Left forelimb (tissue), 1 donor: Measurements from ENCODE around the gene NTM.

ENCODE experiments used
- DNase-seq: peaks from one replicate; pipeline ENCODE4 v3.0.0-alpha.2; 2018; ENCODE audit warnings: low spot score

NTM gene

DNA sequence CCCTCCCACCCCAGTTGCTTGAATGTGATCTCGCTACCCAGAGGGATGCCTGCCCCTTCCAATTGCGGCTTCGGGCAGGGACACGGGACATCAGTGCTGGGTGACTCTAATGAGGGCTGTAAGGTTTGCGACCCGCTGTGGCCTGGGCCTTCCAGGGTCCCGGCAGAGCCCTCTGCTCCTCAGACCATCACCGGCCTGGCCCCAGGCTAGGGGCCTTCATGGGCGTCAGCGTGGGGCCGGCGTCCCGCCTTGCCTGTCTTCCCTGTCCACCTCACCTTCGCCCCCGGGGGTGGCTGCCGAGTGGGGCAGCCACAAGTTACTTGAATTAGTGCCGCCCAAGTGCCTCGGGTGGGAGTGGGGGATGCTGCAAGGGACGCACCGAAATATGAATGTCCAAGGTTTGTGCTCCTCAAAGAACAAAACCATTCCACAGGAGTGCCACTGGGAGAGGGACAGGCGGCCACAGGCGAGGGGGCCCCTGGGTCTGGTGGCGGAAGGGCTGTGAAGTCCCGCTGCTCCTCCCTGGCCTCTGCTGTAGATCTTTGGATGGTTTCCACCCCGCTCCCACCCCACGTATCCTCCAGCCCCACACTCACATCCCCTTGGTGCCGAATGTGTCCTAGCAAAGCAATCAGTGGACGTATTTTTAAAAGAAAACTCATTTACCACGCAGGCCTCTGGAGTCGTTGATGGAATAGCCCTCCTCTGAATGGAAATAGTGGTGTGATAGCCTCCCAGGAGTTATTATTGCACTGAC, 317.1 kb downstream of the NTM start:
- DNase-seq: no peak

DNA sequence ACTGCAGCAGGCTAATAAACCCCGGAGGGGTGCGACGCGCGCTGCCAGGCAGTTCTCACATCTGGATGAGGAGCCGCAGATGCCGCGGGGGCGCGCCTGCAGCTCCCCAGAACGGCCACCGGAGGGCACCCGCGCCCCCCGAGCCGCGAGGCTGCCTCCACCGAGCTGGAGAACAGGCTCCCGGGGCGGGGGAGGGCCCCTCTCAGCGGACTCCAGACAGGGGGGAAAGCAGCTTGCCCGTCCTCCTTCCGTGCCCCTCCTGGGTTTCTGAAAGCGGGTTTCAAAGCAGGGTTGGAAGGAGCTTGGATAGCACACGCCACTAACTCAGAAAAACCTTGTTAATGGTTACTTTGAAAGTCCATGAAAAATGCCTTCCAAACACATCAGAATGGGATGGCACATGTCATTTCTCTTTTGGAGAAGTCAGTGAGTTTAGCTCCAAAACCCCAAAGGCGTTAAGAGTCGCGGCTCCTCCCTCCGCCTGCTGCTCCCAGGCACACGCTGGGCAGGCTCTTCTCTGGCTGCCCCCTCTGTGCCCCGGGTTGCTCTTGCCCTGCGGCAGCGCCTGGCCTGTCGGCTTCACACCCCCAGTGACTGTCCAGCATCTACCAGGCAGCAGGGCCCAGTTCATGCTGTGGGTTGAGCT, 317.8 kb downstream of the NTM start:
- peak; percentile 81 for DNase-seq

DNA sequence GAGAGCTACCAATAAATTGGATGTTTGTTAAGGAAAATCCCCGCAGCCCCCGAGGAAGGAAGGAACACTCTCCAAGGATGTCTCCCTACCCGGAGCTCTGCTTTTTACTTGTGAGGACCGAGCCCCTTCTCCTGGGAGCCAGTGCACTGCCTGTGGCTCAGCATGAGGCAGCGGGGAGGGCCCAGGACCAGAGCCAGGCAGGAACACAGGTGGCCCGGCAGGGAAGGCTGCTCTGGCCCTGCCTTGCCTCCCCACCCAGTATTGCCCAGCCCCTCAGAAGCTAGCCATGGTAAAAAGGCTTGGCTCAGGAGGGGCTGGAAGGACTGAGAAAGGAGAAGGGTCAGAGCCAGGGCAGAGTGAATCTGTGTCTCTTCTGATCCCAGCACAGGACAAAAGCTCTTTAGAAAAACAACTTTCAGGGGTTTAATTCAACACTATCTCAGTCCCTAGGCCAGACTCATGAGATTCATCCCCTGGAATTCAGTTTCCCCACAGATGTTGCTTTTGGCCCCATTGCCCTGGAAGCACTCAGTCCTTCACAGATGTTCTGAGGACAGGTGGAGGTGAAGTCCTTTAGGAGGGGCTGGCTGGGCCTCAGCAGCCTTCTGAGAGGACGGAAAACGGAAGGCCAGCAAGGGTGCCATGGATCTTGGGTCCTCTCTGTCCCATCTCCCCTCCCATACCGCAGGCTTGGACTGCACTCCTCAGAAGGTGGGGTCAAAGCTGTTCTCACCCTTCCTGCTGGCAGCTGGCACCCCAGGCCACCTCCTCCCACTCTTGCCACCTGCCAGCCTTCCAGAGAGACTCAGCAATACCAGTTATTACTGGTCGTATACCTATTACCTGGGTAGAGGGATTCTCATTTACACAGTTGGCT, 318.9 kb downstream of the NTM start:
- no peak for DNase-seq

DNA sequence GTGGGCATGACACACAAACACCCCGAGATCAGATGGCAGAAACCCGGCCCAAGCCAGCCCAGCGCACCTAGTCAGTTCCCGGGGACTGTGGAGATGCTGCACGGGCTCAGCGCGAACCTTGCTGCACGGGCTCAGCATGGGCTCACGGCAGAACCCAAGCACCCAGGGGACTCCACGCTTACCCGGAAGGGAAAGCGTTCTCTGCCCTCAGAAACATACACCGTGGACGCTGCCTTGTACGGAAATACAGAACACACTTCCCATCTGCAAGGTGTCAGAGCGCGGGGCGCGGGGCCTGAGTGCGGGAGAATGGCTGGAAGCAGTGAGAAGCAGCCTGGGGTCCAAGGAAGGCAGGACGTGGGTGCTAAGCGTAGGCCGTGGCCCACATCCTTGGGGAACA, 319.9 kb downstream of the NTM start:
- DNase-seq: no peak

DNA sequence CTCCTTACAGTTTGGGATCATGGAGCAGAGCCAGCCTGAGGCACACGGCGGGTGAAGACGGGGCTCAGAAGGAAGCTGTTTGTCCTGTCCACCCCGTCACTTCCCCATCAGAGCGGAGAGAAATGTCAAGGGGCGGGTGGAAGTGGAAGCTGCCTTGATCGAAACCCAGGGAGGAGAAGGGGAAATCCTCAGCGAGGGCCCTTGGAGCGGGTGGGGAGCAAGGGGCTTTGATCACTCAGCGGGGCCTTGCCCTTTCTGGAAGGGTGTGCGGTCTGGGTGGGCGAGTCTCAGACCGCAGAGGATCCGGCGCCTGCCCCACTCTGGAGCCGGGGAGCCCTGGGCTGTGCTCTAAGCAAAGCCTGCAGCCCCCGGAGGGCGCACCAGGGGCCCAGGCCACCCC, 320.4 kb downstream of the NTM start:
- DNase-seq: no peak

DNA sequence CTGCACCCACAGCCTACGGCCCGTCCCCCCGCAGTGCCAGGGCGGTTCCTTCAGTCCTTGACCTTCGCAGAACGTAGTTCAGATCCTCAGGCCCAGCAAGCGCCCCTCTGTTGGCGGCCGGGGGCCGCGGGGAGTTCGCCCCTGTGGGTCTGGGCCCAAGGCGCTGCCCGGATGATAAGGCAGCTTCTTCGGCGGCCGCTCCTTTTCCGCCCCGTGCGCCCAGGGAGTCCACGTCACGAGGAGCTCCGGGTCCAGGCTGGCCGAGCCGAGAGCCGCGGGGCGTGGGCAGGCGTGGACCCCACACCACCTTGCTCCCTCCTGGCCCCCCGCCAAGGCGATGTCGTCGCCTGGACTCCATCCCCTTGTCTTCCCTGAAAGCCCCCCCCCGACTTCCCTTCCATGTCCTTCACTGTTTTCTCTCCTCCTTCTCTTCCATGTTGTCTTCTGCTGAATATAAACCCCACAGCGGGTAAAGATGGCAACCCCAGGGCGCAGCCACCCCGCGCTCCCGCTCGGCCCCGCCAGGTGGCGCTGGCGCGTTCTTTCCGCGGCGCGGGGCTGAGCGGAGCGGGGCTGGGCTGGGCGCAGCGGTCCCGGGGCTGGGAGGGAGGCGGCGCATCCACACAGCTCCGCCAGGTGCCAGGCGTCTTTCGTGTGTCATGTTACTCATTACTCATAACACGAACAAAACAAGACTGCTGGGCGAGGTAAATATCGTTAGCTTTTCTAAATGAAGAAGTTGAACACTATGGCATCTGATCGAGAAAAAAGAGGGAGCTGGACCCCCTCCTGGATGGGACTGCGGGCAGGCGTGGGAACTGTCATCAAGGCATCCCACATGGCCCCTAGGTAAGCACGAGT, 321.0 kb downstream of the NTM start:
- DNase-seq: peak; percentile 62

DNA sequence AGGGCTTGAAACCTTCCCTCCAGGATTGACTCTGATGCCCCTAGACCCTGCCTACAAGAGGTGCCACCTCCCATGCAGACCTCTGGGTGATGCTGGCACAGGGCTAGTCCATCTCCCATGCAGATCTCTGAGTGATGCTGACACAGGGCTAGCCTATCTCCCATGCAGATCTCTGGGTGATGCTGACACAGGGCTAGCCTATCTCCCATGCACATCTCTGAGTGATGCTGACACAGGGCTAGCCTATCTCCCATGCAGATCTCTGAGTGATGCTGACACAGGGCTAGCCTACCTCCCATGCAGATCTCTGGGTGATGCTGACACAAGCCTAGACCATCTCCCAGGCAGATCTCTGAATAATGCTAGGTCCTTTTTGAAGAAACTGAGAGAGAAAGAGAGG, 321.7 kb downstream of the NTM start:
- DNase-seq: no peak

DNA sequence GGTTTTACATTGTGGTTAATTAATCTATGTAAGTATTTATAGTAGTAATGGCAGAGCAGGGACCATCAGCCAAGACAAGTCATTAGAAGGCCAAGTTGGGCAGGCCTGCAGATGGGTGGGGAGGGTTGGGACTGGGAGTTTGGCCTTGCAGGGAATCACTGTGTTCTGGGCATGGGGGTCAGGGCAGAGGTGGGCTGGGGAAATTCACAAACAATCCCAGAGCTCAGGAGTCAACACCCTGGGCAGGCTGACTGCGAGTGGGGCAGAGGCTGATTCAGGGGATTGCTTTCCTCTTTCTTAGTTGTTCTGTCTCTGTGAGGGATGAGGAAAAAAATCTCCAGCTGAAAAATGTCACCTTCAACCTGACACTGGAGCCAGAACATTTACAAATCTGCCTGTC, 322.5 kb downstream of the NTM start:
- DNase-seq: no peak

DNA sequence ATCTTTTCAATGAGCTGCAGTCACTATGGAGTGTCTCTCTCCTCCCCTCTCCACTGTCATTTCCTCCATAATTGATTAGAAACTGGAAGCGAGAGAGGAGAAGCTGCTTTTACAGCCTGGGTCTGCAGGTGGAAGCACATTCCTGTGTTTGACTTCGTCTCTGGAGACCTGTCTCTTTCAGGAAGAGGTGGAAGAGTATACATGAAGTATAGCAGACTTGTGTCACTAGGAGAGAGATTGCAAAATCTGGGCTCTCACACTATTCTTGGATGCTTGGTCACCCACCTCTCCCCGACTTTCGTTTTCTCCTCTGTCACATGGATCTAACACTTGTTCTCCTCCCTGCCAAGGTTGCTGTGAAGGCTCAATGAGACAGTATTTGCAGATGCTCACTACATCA, 323.3 kb downstream of the NTM start:
- DNase-seq: no peak

DNA sequence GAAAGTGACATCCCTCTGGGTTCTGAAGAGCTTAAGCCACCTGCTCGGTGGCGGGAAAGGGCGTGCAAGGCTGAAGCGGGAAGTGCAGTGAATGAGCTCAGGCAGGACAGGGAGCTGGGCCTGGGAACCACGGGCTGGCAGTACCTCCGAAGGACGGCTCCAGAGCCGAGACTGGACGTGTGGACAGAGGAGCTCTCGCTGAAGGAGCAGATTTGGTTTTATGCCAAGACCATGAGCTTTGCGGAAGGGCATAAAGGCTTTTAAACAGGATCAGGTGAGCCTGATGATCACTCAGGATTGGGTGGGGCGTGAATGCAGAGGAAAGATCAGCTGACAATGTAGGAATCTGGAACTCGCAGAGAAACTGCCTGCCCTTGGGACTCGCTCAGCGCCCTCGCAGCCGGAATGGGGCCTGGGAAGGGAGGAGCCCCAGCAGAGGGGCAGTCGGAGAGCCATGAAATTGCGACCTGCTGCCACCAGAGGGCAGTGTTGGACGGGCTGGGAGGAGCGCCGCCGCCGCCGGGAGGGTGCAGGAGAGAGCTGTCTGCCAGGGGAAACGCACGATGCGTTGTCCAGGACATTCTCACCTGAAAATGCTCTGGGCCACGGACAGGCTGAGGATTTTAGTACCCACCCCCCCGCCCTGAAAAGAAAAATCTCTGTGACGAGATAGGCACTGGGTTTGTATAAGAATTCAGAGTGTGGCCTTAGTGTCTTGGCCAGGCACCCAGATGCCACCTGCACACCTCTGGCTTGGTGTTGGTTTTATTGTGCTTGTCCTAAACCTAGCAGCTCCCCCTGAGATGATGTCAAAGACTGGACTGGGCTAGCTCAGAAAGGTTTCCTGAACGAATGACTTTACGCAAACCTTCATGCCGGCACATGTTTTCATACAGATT, 324.4 kb downstream of the NTM start:
- peak; percentile 88 for DNase-seq

DNA sequence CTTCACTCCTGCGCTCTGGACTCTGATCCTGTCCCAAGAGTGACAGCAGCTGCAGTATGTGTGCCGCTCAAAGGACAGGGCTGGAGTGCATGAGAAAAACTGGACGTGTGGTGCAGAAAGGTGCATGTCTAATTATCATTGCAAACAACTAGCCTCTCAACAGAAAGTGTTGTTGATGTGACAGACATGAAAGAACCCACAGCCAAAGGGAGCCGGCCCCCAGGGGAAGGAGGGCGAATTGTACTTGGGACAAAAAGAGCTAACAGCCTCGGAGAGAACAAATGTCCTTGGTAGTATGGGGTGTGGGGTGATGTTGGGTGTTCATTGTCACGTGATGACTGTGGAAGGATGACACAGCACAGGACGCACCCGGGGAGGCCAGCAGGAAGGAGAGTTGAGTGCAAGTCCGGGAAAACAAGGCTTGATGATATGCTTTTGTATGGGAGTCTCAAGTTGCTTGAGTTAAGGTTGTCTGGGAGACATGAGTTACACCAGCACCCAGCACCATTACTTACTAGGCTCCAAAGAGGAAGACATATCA, 325.5 kb downstream of the NTM start:
- DNase-seq: no peak

DNA sequence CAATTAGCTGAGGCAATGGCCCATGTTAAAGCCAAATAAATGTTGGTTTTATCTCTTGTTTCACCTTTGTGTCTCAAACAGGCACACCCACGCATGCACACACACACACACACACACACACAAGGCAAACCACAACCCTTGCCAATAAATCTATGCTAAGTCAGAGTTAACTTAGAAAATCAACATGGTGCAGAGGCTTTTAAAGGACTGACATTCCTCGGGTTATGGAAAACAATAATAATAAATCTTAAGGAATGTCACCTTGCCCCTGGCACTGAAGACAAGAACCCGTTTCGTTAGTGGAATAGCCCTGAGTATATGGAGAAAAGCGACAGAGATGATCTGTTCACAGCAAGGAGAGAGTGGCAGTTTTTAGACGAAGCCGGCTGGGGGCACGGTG, 326.3 kb downstream of the NTM start:
- DNase-seq: no peak

DNA sequence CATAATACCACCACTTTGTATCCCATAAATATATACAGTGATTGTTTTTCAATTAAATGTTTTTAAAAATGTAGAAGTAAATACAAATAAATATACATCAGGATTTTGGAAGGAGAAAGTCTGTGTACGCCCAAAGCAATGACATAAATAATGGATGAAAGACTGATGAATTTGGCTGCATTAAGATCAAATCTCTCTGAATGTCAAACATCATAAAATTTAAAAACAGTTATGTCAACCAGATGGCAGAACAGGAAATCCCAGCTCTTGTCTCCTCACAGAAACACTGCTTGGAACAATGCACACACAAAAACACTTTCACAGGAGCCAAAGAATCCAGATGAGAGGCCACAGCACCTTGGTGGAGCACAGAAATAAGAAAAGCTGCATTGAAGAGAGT, 332.9 kb downstream of the NTM start:
- DNase-seq: no peak

DNA sequence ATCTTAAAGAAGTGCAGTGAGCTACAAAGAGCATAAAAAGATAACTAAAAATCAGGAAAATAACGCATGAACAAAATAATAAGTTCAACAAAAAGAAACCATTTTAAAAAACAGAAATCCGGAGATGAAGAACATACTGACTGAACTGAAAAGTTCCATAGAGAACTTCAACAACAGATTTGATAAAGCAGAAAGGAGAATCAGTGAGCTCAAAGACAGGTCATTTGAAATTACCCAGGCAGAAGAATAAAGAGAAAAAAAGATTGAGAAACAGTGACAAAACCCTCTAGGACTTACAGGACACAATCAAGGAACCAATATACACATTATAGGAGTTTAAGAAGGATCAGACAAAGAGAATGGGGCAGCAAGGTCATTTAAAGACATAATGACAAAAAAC, 334.3 kb downstream of the NTM start:
- no peak for DNase-seq

DNA sequence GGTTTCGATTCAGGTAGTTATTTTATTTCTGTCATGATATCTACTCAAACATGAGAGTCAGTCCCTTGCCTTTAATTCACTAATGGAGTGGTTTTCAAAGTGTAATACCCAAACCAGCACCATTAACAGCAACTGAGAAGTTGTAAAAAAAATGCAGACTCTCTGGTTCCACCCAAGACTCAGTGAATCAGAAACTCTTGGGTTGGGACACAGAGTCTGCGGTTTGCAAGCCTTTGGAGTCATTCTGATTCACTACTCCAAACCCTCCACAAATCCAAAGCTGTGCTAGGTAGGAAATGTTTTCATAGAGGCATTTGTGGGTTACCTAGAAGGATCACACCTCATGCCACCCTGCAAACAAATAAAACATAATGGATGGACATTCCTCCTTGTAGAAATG, 340.1 kb downstream of the NTM start:
- no peak for DNase-seq

DNA sequence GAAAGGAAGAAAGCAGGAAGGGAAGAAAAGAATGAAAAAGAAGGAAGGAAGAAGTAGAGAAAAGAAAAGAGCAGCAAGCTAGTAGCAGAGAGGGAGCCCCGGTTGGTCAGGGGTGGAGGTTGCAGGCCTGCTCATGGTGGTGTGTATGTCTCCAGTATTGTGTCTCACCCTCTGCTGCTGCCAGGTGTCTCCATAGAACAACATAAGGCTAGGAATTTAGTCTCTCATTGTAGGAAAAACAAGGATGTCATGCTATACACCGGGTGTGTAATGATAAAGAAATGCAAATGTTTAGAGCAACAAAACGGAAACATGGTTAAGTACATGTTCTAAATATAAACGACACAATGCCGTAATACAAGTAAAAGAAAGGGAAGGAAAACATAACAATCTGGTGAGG, 342.5 kb downstream of the NTM start:
- no peak for DNase-seq

DNA sequence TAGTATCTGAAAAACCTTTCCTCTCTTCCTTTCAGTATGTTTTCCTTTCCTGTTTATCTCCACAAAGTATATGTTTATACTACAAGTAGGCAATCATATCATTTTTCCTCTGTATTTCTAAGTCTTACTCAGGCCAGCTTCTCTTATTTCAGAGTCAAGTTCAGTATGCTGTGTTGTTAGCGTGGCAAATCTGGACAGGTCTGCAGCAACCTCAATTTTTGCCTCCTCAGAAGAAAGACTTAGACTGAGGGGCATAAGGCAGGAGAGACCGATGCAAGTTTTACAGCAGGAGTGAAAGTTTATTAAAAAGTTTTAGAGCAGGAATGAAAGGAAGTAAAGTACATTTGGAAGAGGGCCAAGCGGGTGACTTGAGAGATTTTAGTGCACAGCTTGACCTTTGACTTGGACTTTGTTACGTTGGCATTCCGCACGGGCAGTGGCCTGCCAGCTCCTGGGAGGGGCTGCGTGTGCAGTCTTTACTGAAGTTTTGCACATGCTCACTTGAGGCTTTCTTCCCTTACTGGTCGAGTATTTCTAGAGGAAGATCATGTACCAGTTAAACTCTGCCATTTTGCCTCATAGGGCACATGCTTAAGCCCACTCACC, 343.2 kb downstream of the NTM start:
- no peak for DNase-seq

DNA sequence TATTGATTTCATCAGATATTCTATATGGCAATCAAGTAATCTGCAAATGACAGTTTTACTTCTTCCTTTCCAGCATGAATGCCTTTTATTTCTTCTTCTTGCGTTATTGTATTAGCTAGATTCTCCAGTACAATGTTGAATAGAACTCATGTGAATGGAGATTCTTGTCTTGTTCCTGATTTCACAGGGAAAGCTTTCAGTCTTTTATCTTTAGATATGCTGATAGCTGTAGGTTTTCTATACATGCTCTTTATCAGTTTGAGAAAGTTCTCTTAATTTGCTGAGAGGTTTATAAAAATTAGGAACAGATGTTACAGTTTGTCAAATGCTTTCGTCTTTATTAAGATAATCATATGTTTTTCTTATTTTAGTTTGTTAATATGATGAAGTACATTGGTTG, 347.2 kb downstream of the NTM start:
- DNase-seq: no peak

DNA sequence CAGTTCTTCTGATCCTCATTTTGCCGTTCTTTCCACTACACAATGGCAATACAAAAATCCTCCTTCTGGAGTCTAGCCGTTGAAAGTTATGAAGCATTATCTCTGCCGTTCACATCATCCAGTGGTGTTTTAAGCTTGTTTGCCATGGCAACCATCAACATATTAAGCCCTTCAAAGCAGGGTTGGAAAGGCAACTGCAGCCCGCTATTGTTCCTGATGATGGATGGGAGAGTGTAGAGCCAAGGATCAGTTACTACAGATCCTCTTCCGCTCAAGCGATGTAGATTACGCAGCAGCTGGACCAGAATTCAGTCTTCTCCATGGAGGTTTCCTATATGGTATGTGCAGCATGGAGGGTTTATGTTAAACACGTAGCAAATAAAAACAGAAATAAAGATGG, 352.7 kb downstream of the NTM start:
- DNase-seq: no peak

DNA sequence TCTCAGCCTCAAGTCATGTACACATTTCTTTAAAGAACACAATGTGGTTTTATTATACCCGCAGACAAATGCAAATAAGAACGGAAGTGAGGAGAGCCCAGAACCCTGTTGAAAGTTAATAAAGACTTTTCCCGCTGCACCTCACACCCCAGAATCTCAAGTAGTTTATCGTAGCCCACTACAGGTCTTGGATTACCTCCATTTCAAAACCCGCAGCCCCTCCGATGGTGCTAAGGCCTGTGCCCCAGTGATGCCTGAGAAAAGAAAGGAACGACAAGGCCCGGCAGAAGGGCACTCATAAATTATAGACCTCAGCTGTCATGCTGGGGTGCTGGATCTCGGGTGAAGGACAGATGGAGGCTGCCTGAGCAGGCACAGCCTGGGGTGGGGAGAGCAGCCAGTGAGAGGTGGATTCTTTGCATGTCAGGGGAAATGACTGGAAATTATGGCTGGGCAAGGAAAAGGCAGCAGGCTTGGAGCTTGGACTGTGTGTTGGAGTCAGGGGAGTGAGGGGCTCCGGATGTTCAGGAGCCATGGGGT, 354.1 kb downstream of the NTM start:
- DNase-seq: no peak
